ENCODE data around the gene CEBPB.
"Not testable (repeated sequence)": the region's sequence is repeated elsewhere in the genome, so short reads cannot be mapped to it uniquely, and the experiment has no call there.

CEBPB gene

GRCh38 chr20:50146732-50147662 is 43.6 kb upstream of the CEBPB start:
- Histone ChIP-seq H3K27ac (peak overlapping the region; percentile 84 to 93 (median 85)), H3K27me3 (no peaks in the 10 kb centered on the region), H3K9me3 (replicated peaks in 1 of 11) (no peaks in the 10 kb centered on the region), H3K9ac (peak overlapping the region; percentile 68 to 79 (median 76)), H3K4me1 (peaks cover 48 to 100% (median 90%) of the 10 kb centered on the region in 10 experiments), H3K36me3 (peaks cover 28 to 83% (median 56%) of the 10 kb centered on the region in 11 experiments), H3K4me2 (peak overlapping the region; percentile 79 to 93 (median 87)), H3K4me3 (peak overlapping the region in 8 of 10 experiments; percentile 26 to 51 (median 38); a peak in 13 of 20 replicates), H4K20me1 (peaks cover 3 to 95% (median 43%) of the 10 kb centered on the region in 11 experiments; a peak in 14 of 22 replicates)
- TF ChIP-seq Cebpa-rat (IDR thresholded peaks at IDR 0.05), result no peak

GRCh38 chr20:50149481-50150254 is 41.0 kb upstream of the CEBPB start:
- Histone ChIP-seq H3K36me3 (peaks cover 14 to 58% (median 39%) of the 10 kb centered on the region in 11 experiments; a peak in 18 of 22 replicates), H3K27ac (peak overlapping the region in 4 of 11 experiments; percentile 3 to 87 (median 62); a peak in 4 of 22 replicates), H3K9me3 (replicated peaks in 1 of 11) (no peaks in the 10 kb centered on the region)

GRCh38 chr20:50151034-50151743 is 39.4 kb upstream of the CEBPB start:
- Histone ChIP-seq H3K27me3 (no peaks in the 10 kb centered on the region), H3K4me1 (peaks cover 54 to 74% (median 71%) of the 10 kb centered on the region in 10 experiments), H3K9ac (peak overlapping the region in 10 of 11 experiments; percentile 3 to 95 (median 40); a peak in 14 of 22 replicates), H3K9me3 (replicated peaks in 1 of 11) (no peaks in the 10 kb centered on the region), H3K36me3 (peaks cover 14 to 43% (median 31%) of the 10 kb centered on the region in 11 experiments; a peak in 18 of 22 replicates), H4K20me1 (peaks cover 0 to 72% (median 38%) of the 10 kb centered on the region in 11 experiments; a peak in 15 of 22 replicates), H3K4me2 (peak overlapping the region; percentile 94 to 100 (median 98)), H3K27ac (peak overlapping the region in 7 of 11 experiments; percentile 5 to 95 (median 13); a peak in 3 of 22 replicates), H3K4me3 (peak overlapping the region in 3 of 10 experiments; percentile 96 to 100 (median 100); a peak in 2 of 20 replicates)
- no peak for TF ChIP-seq Cebpa-rat (IDR thresholded peaks at IDR 0.05)

More at GRCh38 chr20:50149481-50150254, 41.0 kb upstream of the CEBPB start:
- Histone ChIP-seq H3K4me1 (peaks cover 65 to 88% (median 86%) of the 10 kb centered on the region in 10 experiments), H3K4me3 (no peak overlapping the region), H4K20me1 (peaks cover 0 to 87% (median 46%) of the 10 kb centered on the region in 11 experiments; a peak in 15 of 22 replicates), H3K27me3 (no peaks in the 10 kb centered on the region), H3K9ac (peak overlapping the region in 8 of 11 experiments; percentile 17 to 57 (median 35); a peak in 9 of 22 replicates), H3K4me2 (peak overlapping the region in 5 of 11 experiments; percentile 11 to 99 (median 98); a peak in 5 of 22 replicates)
- no peak for TF ChIP-seq Cebpa-rat (IDR thresholded peaks at IDR 0.05)

- TF ChIP-seq Cebpa-rat (IDR thresholded peaks at IDR 0.05), result no peak
- H3K4me1 ChIP-seq, result peaks cover 40 to 60% (median 57%) of the 10 kb centered on the region in 10 experiments
- H3K9me3 ChIP-seq (replicated peaks in 1 of 11), result no peaks in the 10 kb centered on the region
- peaks cover 0 to 58% (median 37%) of the 10 kb centered on the region in 11 experiments; a peak in 15 of 22 replicates for H4K20me1 ChIP-seq
- H3K27ac ChIP-seq, result peak overlapping the region; percentile 86 to 96 (median 91)
- H3K9ac ChIP-seq, result peak overlapping the region; percentile 91 to 98 (median 95)
- peak overlapping the region; percentile 77 to 100 (median 94) for H3K4me3 ChIP-seq
- peaks cover 13 to 39% (median 30%) of the 10 kb centered on the region in 11 experiments; a peak in 18 of 22 replicates for H3K36me3 ChIP-seq
- no peaks in the 10 kb centered on the region for H3K27me3 ChIP-seq
- H3K4me2 ChIP-seq, result peak overlapping the region; percentile 94 to 100 (median 98)
Measured at GRCh38 chr20:50152394-50153152, 38.1 kb upstream of the CEBPB start.

GRCh38 chr20:50153153-50153499 is 37.5 kb upstream of the CEBPB start:
- Histone ChIP-seq H3K4me2 (peak overlapping the region; percentile 94 to 100 (median 98)), H4K20me1 (peaks cover 0 to 52% (median 35%) of the 10 kb centered on the region in 11 experiments; a peak in 14 of 22 replicates), H3K27ac (peak overlapping the region; percentile 86 to 96 (median 91)), H3K9me3 (replicated peaks in 1 of 11) (no peaks in the 10 kb centered on the region), H3K4me1 (peaks cover 35 to 55% (median 52%) of the 10 kb centered on the region in 10 experiments), H3K36me3 (peaks cover 8 to 34% (median 26%) of the 10 kb centered on the region in 11 experiments; a peak in 18 of 22 replicates), H3K9ac (peak overlapping the region; percentile 91 to 98 (median 95)), H3K4me3 (peak overlapping the region; percentile 77 to 100 (median 94)), H3K27me3 (no peaks in the 10 kb centered on the region)
- no peak for TF ChIP-seq Cebpa-rat (IDR thresholded peaks at IDR 0.05)

- H4K20me1 ChIP-seq, result peaks cover 0 to 46% (median 30%) of the 10 kb centered on the region in 11 experiments; a peak in 14 of 22 replicates
- no peak for TF ChIP-seq Cebpa-rat (IDR thresholded peaks at IDR 0.05)
- no peaks in the 10 kb centered on the region for H3K27me3 ChIP-seq
- peak within 1 kb of the TSS; percentile 91 to 98 (median 95) for H3K9ac ChIP-seq
- no peaks in the 10 kb centered on the region for H3K9me3 ChIP-seq (replicated peaks in 1 of 11)
- peaks cover 36 to 53% (median 50%) of the 10 kb centered on the region in 10 experiments for H3K4me1 ChIP-seq
- H3K4me3 ChIP-seq, result peak within 1 kb of the TSS; percentile 77 to 100 (median 94)
- H3K4me2 ChIP-seq, result peak within 1 kb of the TSS; percentile 94 to 100 (median 98)
- peaks cover 2 to 28% (median 20%) of the 10 kb centered on the region in 11 experiments; a peak in 18 of 22 replicates for H3K36me3 ChIP-seq
- H3K27ac ChIP-seq, result peak within 1 kb of the TSS; percentile 86 to 96 (median 91)
Measured at GRCh38 chr20:50153500-50154377, 36.9 kb upstream of the CEBPB start, which contains the start of gene PEDS1. PEDS1 (minus strand) TSS chr20:50153723; CDS start chr20:50153637, 86 bp downstream.

- not testable (repeated sequence) for H3K4me2 ChIP-seq; H3K36me3 ChIP-seq; H3K9me3 ChIP-seq (replicated peaks in 1 of 11); H3K9ac ChIP-seq; H3K27ac ChIP-seq; H3K27me3 ChIP-seq; H4K20me1 ChIP-seq; H3K4me3 ChIP-seq
- peaks cover 27 to 34% (median 31%) of the 10 kb centered on the region in 10 experiments for H3K4me1 ChIP-seq
Measured at GRCh38 chr20:50161494-50161893, 29.1 kb upstream of the CEBPB start.
